NCI-H2227 (cell line): Measurements from ENCODE around the gene ALKAL2.
"Not testable (repeated sequence)": the region's sequence is repeated elsewhere in the genome, so short reads cannot be mapped to it uniquely, and the experiment has no call there.

Source experiments
- DNase-seq: peaks from one replicate; lab custom pipeline; 2025; ENCODE audit not compliant: unreplicated experiment; lab: John Stamatoyannopoulos, UW

The ALKAL2 gene

GRCh38 chr2:287911-288757 is at the start of gene ALKAL2:
ALKAL2 (minus strand) TSS chr2:288091; CDS start chr2:287835, 256 bp downstream.
- DNase-seq = peak; percentile 19

DNA sequence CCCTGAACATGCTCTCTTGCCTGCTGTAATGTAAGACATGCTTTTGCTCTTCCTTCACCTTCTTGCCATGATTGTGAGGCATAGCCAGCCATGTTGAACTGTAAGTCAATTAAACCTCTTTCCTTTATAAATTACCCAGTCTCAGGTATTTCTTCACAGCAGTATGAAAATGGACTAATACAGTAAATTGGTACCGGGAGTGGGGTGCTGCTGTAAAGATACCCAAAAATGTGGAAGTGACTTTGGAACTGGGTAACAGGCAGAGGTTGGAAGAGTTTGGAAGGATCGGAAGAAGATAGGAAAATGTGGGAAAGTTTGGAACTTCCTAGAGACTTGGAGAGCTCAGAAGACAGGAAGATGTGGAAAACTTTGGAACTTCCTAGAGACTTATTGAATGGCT is 49.1 kb upstream of the ALKAL2 start:
- DNase-seq = not testable (repeated sequence)

- DNase-seq = no peak
These were observed 48.5 kb upstream of the ALKAL2 start for GRCh38 chr2:336360-336759.

DNA sequence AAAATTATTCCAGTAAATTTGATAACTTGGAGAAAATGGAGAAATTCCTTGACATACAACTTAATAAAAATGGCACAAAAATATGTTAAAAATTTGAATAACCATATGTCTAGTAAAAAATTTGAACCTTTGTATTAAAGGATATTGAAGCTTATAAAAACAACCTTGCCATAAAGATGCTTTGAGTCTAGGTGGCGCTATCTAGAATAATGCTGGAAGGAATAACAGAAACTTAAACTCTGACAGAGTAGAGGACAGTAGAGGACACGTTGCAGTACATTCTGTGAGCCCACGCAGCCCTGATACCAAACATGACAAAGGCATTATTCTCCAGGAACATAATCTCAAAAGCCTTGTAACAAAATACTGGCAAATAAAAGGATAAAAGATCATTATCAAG is 44.7 kb upstream of the ALKAL2 start:
- no peak for DNase-seq

DNA sequence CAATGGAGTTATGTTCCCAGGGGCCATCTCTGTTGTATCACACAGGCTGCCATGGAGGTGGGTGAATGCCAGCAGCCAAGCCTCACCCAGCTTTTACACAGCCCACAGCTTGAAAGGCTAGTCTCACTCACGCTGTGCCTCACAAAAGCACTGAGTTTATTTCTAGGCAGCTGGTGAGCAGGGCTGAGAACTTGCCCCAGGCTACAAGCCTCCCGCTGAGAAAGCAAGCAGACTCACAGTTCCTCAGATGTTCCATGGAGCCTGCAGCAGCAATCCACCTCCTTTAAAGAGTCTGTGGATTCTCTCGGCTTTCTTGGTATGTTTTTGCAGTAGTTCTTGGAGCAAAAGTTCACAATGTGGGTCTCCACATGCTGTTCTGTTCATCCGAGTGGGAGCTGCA is 40.9 kb upstream of the ALKAL2 start:
- no peak for DNase-seq

GRCh38 chr2:323035-323434 is 35.1 kb upstream of the ALKAL2 start:
- DNase-seq = no peak

DNA sequence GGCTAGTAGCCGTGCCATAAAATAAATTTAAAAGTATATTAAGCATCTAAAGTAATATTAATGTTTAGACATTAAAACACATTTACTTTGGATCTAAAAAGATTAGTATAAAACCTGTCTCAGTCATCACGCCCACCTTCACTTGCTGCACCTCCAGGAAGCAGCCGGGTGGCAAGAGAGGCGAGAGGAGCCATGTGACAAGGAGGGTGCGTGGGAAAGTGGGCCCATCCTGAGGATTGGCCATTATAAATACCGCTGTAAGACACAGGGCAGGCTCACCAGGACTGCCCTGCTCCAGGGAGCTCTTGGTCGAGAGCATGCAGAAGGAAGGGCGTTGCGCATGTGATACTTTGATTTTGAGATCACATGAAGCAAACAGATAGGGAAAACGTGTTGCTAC is 34.4 kb upstream of the ALKAL2 start:
- DNase-seq = no peak

GRCh38 chr2:320561-320960 is 32.7 kb upstream of the ALKAL2 start:
- DNase-seq = no peak

DNA sequence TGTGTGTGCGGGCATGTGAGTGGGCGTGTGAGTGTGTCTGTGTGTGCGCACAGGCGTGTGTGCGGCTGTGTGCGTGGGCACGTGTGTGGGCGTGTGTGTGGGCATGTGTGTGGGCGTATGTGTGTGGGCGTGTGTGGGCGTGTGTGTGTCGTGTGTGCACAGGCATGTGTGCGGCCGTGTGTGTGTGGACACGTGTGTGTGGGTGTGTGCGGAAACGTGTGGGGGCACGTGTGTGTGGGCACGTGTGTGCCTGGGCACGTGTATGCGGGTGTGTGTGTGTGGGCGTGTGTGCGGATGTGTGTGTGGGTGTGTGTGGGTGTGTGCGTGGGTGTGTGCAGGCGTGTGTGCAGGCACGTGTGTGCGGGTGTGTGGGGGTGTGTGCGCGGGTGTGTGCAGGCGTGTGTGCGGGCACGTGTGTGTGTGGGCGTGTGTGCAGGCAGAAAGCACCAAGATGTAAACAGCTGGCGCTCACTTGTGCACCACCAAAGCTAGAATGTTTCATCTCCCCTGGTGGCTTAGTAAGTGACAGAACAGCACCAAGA is 31.2 kb upstream of the ALKAL2 start:
- DNase-seq = no peak

GRCh38 chr2:317501-318424 is 29.9 kb upstream of the ALKAL2 start:
- DNase-seq = no peak

GRCh38 chr2:316381-316780 is 28.5 kb upstream of the ALKAL2 start:
- no peak for DNase-seq

DNA sequence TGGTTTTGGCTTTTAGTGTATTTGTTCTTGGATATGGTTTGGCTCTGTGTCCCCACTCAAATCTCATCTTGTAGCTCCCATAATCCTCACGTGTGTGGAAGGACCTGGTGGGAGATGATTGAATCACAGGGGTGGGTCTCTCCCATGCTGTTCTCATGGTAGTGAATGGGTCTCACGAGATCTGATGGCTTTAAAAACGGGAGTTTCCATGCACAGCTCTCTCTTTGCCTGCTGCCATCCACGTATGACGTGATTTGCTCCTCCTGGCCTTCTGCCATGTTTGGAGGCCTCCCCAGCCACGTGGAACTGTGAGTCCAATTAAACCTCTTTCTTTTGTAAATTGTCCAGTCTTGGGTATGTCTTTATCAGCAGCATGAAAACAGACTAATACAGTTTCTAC is 28.0 kb upstream of the ALKAL2 start:
- DNase-seq = not testable (repeated sequence)

DNA sequence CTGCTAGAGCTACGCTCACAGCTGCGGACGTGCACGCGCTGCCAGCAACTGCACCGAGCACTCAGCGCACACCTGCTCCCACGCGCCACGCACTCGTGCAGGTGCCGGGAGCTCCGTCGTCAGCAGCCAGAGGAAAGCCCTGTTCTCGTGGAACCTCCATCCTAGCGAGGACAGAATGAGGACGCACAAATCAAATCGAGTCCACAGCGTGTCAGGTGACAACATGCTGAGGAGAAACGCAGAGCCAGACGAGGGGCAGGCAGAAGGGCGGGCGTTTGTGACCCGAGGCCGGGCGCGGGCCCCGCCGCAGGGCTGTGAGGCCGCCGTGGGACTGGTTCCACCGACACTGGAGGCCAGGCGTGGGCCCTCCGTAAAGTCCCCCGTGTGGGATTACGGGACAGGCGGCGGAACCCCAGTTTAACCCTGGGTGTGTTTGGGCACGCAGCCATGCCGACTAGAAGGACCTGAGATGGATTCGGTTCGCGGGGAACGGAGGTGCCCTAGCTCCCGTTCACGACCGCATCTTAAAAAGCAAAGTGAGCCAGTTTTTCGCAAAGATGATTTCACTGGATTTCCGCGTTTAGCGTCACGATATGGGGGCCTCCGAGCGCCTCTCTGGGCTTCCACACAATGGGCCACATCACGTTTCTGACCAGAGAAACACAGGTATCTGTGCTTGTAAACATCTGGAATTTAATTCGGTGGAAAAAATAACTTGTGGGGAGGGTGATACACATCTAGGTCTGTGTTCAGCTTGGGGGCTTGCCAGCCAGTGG is 26.9 kb upstream of the ALKAL2 start:
- DNase-seq = no peak

DNA sequence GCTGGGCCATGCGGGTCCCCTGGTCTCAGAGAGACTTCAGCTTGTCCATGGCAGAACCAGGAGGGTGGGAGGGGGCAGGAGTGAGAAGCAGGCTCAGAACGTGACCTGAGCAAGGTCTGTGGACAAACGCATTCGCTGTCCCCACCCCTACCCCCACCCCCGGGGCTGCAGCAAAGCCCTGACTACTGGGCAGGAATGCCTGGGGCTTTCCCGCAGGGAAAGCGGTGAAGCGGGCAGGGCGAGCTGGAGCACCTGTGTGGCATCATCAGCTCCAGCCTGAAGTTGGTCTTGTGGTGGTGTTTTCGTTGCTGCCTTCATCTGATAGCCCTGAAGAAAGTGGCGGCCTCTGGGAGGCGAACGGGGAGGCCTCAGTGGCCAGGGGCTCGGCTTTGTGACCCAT is 26.1 kb upstream of the ALKAL2 start:
- DNase-seq = no peak

- no peak for DNase-seq
These were observed 23.1 kb upstream of the ALKAL2 start for GRCh38 chr2:310994-311393.

- DNase-seq = no peak
These were observed 22.1 kb upstream of the ALKAL2 start for GRCh38 chr2:309954-310510.

DNA sequence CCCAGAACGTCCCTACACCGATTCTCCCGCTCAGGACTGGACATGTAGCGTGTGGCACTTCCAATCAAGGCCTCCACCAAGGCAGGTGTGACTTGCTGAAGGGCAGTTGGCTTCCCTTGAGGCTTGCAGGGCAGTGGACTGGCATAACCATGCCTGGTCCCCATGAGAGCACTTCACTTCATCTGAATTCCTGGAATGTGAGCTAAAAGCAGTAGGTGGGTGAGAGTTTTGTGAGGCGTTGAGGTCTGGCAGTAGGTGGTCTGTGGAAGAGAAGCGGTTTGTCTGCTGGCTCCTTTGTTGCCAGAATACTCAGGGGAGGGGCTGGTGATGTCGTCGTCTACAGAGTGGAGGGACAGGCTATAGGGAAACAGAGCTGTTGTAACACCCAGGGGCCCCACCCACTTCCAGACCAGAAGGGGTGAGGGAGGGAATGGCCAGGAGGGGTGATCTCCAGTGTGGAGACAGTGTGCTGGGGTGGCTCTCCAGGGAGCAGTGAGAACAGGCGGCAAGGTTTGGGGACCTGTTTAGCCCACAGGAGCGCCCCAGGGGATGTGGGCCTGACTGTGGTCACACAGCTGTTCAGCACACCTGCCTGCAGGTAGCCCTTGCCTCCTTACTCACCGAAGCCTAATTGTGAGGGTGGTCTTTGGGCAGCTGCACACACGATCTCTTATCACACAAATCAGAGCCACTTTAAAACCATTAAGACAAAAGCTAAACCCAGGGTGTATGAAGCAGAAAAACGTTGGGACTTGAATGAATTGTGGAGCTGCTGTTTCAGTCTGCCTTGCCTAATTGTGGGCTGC is 21.5 kb upstream of the ALKAL2 start:
- DNase-seq = no peak

DNA sequence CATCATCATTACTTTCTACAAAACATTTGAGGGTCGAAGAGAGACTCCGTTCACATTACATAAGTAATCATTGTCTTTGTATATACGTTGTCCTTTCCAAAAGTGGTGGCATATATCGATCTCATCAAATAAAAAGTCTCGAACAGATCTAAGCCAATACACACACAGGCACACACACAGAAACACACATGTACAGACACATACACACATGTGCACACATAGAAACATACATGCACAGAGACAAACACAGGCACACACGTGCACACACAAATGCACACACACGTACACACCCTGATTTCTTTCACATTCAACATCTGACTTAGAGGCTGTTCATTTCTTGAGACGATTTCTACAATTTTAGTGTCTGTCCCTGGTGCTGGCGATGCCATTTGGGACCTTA is 17.5 kb upstream of the ALKAL2 start:
- DNase-seq = no peak

DNA sequence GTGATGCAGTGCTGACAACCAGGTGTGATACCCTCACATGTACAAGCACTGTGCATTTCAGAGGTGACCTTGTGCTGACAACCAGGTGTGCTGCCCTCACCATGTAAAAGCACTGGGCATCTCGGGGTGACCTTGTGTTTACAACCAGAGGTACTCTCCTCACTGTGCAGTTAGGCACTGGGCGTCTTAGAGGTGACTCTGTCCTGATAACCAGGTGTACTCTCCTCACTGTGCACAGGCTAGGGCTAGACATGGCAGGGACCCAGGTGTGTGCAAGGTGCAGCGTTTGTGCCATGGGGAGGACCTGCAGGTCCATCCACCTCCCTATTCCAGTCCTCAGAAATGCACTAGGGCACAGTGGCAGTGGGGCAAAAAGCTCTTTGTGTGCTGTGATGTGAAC is 8.5 kb upstream of the ALKAL2 start:
- DNase-seq = no peak

DNA sequence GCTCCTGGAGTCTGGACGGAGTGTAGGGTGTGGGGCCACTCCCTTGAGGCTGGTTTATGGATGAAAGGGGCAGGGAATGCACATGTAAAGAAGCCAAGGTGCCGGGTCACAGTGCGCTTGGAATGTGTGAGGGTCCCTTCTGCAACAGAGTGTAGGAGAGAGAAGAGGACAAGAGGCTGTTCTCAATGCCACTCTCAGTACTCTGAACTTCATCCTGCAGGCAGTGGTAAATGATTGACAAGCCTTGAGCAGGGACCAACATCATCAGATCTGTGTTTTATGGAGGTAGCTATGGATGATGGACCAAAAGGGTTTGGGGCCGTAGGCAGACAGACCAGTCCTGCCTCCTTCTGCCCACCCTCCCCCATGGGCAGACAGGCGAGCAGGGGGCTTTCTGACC is 7.2 kb upstream of the ALKAL2 start:
- no peak for DNase-seq
